ENCODE data around the gene OR6K3.

GRCh38 chr1:158731707-158732106, 11.2 kb upstream of the OR6K3 start:
- TF ChIP-seq POLR2A (IDR thresholded peaks at IDR 0.05; ENCODE audit: low read depth, low read length) (no peak), POLR2AphosphoS5 (IDR thresholded peaks at IDR 0.05; ENCODE audit: low read depth, low read length) (no peak), TAF1 (IDR thresholded peaks at IDR 0.05; ENCODE audit: low read depth, low read length) (no peak)

Measured in GM12891 (cell line).